WTC11 (cell line): ENCODE results near the gene REEP6. TPM values are rescaled to one million over a fixed set of nuclear protein-coding genes. Genes with fewer than 3 reads are reported as not detected.

Experiments used
- ATF1 ChIP-seq: sonication (generic); formaldehyde crosslinking; IDR thresholded peaks from 2 replicates; pipeline ENCODE4 v1.8.1; 2023; ENCODE audit warnings: mild to moderate bottlenecking, moderate library complexity, missing genetic modification reagents
- ESRRA ChIP-seq: sonication (generic); formaldehyde crosslinking; IDR thresholded peaks from 2 replicates; pipeline ENCODE4 v1.8.1; 2022; ENCODE audit warnings: mild to moderate bottlenecking, missing genetic modification reagents, borderline replicate concordance
- ETV6 ChIP-seq: sonication (generic); formaldehyde crosslinking; IDR thresholded peaks from 2 replicates; pipeline ENCODE4 v1.8.1; 2022; ENCODE audit warnings: mild to moderate bottlenecking, missing genetic modification reagents
- FOXP1 ChIP-seq: sonication (generic); formaldehyde crosslinking; IDR thresholded peaks from 2 replicates; pipeline ENCODE4 v1.8.0; 2022; ENCODE audit warnings: missing genetic modification reagents, mild to moderate bottlenecking, moderate library complexity, borderline replicate concordance
- NFE2L1 ChIP-seq: sonication (generic); formaldehyde crosslinking; IDR thresholded peaks from 2 replicates; pipeline ENCODE4 v1.8.1; 2023; ENCODE audit warnings: missing genetic modification reagents
- PRRX2 ChIP-seq: fragments of 250-450 bp; sonication (Bioruptor Pico); IDR thresholded peaks from 2 replicates; pipeline ENCODE4 v1.8.0; 2021; ENCODE audit warnings: mild to moderate bottlenecking
- SP1 ChIP-seq: sonication (generic); formaldehyde crosslinking; conservative IDR thresholded peaks from 2 replicates; pipeline ENCODE4 v1.8.1; 2022; ENCODE audit warnings: missing genetic modification reagents
- TEAD4 ChIP-seq: sonication (generic); formaldehyde crosslinking; IDR thresholded peaks from 2 replicates; pipeline ENCODE4 v1.8.0; 2022; ENCODE audit warnings: mild to moderate bottlenecking, missing genetic modification reagents
- TP53 ChIP-seq: sonication (generic); formaldehyde crosslinking; IDR thresholded peaks from 2 replicates; pipeline ENCODE4 v1.8.1; 2023; ENCODE audit warnings: mild to moderate bottlenecking, missing genetic modification reagents
- ZNF138 ChIP-seq: sonication (generic); formaldehyde crosslinking; conservative IDR thresholded peaks from 2 replicates; pipeline ENCODE4 v1.8.1; 2022; ENCODE audit warnings: mild to moderate bottlenecking, moderate library complexity, missing genetic modification reagents
- ZNF416 ChIP-seq: fragments of 250-450 bp; sonication (Bioruptor Pico); IDR thresholded peaks from 2 replicates; pipeline ENCODE4 v1.9.0; 2021; ENCODE audit warnings: mild to moderate bottlenecking, inconsistent platforms
- total RNA-seq: library from RNA; stranded (reverse); gene quantifications from 3 replicates; pipeline ENCODE4 v1.2.3, GENCODE V29; 2021
- TF ChIP-seq, protein P1 (sequence below): fragments of 250-450 bp; sonication (Bioruptor Pico); IDR thresholded peaks from 2 replicates; pipeline ENCODE4 v1.9.0; 2021; ENCODE audit warnings: mild to moderate bottlenecking, borderline replicate concordance
- TF ChIP-seq, protein P2 (sequence below): sonication (generic); formaldehyde crosslinking; IDR thresholded peaks from 2 replicates; pipeline ENCODE4 v1.8.0; 2023; ENCODE audit warnings: mild to moderate bottlenecking, missing genetic modification reagents
- TF ChIP-seq, protein P3 (sequence below): sonication (generic); formaldehyde crosslinking; IDR thresholded peaks from 2 replicates; pipeline ENCODE4 v1.8.1; 2022; ENCODE audit warnings: mild to moderate bottlenecking, moderate library complexity, missing genetic modification reagents
- TF ChIP-seq, protein P4 (sequence below): sonication (generic); formaldehyde crosslinking; IDR thresholded peaks from 2 replicates; pipeline ENCODE4 v1.8.0; 2022; ENCODE audit warnings: mild to moderate bottlenecking, missing genetic modification reagents
- TF ChIP-seq, protein P5 (sequence below): fragments of 250-450 bp; sonication (Bioruptor Pico); IDR thresholded peaks from 2 replicates; pipeline ENCODE4 v2.1.2; 2022; ENCODE audit warnings: mild to moderate bottlenecking, moderate library complexity
- TF ChIP-seq, protein P6 (sequence below): sonication (generic); formaldehyde crosslinking; IDR thresholded peaks from 2 replicates; pipeline ENCODE4 v1.8.1; 2023; ENCODE audit warnings: mild to moderate bottlenecking, missing genetic modification reagents, moderate library complexity
- TF ChIP-seq, protein P7 (sequence below): sonication (generic); formaldehyde crosslinking; IDR thresholded peaks from 2 replicates; pipeline ENCODE4 v1.8.1; 2023; ENCODE audit warnings: mild to moderate bottlenecking, moderate library complexity, missing genetic modification reagents

Gene REEP6
- total RNA-seq, 1 experiment from 2014 or later: 17.0 TPM

DNA sequence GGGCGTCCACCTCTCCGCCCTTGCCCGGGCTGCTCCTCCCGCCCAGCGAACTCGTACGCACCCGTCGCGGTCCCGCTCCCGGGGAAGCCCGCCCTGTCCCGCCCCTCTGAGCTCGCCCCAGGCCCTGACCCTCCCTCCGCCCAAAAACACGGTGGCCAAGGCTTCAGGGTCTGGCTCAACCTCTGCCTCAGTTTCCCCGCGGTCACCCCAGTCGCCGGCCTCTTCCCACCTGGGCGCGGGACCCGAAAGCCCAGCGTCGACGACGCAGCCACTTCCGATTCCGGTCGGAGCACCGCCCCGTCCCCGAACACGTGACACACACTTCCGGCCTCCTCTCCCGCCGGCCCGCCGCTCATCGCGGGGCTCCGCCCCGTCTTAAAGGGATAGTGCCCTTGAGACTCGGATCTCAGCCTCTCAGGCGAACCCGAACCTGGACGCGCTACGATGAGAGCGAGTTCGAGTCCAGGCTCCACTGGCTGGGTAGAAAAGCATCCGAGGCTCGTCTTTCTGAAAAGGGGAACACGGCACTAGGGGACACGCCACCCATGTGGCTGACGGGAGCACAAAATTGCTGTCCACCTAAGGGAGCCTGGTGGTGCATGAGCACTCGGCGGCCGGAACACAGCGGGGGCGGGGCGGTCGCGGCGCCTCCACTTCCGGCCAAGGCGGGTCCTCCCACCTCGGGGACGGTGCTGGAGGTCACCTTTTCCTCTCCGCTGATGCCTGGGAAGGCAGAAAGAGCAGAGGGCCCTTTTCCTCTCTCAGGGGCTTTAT lies 11.9 kb upstream of the REEP6 start, which contains the start of gene C19orf25 (continued):
- TF ChIP-seq, protein P1, sequence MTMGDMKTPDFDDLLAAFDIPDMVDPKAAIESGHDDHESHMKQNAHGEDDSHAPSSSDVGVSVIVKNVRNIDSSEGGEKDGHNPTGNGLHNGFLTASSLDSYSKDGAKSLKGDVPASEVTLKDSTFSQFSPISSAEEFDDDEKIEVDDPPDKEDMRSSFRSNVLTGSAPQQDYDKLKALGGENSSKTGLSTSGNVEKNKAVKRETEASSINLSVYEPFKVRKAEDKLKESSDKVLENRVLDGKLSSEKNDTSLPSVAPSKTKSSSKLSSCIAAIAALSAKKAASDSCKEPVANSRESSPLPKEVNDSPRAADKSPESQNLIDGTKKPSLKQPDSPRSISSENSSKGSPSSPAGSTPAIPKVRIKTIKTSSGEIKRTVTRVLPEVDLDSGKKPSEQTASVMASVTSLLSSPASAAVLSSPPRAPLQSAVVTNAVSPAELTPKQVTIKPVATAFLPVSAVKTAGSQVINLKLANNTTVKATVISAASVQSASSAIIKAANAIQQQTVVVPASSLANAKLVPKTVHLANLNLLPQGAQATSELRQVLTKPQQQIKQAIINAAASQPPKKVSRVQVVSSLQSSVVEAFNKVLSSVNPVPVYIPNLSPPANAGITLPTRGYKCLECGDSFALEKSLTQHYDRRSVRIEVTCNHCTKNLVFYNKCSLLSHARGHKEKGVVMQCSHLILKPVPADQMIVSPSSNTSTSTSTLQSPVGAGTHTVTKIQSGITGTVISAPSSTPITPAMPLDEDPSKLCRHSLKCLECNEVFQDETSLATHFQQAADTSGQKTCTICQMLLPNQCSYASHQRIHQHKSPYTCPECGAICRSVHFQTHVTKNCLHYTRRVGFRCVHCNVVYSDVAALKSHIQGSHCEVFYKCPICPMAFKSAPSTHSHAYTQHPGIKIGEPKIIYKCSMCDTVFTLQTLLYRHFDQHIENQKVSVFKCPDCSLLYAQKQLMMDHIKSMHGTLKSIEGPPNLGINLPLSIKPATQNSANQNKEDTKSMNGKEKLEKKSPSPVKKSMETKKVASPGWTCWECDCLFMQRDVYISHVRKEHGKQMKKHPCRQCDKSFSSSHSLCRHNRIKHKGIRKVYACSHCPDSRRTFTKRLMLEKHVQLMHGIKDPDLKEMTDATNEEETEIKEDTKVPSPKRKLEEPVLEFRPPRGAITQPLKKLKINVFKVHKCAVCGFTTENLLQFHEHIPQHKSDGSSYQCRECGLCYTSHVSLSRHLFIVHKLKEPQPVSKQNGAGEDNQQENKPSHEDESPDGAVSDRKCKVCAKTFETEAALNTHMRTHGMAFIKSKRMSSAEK (CRISPR knock-in tag): no peak
- TF ChIP-seq ZNF138 (CRISPR knock-in tag) (no peak; the same call in 1 of the 2 replicates), ZNF416 (0 out of 2 replicates have a peak, but pooled peaks have one; percentile 37), TP53 (CRISPR knock-in tag) (0 out of 2 replicates have a peak, but pooled peaks have one; percentile 31), ETV6 (CRISPR knock-in tag) (peak; percentile 40), TEAD4 (CRISPR knock-in tag) (no peak), NFE2L1 (CRISPR knock-in tag) (no peak), ESRRA (CRISPR knock-in tag) (peak; percentile 59; the same call in 1 of the 2 replicates), SP1 (CRISPR knock-in tag) (peak; percentile 93), ATF1 (CRISPR knock-in tag) (0 out of 2 replicates have a peak, but pooled peaks have one; percentile 48), FOXP1 (CRISPR knock-in tag) (peak; percentile 34; the same call in 1 of the 2 replicates), PRRX2 (CRISPR knock-in tag) (no peak)
- TF ChIP-seq, protein P2, sequence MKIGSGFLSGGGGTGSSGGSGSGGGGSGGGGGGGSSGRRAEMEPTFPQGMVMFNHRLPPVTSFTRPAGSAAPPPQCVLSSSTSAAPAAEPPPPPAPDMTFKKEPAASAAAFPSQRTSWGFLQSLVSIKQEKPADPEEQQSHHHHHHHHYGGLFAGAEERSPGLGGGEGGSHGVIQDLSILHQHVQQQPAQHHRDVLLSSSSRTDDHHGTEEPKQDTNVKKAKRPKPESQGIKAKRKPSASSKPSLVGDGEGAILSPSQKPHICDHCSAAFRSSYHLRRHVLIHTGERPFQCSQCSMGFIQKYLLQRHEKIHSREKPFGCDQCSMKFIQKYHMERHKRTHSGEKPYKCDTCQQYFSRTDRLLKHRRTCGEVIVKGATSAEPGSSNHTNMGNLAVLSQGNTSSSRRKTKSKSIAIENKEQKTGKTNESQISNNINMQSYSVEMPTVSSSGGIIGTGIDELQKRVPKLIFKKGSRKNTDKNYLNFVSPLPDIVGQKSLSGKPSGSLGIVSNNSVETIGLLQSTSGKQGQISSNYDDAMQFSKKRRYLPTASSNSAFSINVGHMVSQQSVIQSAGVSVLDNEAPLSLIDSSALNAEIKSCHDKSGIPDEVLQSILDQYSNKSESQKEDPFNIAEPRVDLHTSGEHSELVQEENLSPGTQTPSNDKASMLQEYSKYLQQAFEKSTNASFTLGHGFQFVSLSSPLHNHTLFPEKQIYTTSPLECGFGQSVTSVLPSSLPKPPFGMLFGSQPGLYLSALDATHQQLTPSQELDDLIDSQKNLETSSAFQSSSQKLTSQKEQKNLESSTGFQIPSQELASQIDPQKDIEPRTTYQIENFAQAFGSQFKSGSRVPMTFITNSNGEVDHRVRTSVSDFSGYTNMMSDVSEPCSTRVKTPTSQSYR (CRISPR knock-in tag): 0 out of 2 replicates have a peak, but pooled peaks have one; percentile 14
- TF ChIP-seq, protein P3, sequence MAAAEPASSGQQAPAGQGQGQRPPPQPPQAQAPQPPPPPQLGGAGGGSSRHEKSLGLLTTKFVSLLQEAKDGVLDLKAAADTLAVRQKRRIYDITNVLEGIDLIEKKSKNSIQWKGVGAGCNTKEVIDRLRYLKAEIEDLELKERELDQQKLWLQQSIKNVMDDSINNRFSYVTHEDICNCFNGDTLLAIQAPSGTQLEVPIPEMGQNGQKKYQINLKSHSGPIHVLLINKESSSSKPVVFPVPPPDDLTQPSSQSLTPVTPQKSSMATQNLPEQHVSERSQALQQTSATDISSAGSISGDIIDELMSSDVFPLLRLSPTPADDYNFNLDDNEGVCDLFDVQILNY (CRISPR knock-in tag): peak; percentile 48; the same call in 1 of the 2 replicates
- TF ChIP-seq, protein P4, sequence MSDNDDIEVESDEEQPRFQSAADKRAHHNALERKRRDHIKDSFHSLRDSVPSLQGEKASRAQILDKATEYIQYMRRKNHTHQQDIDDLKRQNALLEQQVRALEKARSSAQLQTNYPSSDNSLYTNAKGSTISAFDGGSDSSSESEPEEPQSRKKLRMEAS (CRISPR knock-in tag): peak; percentile 84
- TF ChIP-seq, protein P5, sequence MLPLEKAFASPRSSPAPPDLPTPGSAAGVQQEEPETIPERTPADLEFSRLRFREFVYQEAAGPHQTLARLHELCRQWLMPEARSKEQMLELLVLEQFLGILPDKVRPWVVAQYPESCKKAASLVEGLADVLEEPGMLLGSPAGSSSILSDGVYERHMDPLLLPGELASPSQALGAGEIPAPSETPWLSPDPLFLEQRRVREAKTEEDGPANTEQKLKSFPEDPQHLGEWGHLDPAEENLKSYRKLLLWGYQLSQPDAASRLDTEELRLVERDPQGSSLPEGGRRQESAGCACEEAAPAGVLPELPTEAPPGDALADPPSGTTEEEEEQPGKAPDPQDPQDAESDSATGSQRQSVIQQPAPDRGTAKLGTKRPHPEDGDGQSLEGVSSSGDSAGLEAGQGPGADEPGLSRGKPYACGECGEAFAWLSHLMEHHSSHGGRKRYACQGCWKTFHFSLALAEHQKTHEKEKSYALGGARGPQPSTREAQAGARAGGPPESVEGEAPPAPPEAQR (CRISPR knock-in tag): no peak
- TF ChIP-seq, protein P6, sequence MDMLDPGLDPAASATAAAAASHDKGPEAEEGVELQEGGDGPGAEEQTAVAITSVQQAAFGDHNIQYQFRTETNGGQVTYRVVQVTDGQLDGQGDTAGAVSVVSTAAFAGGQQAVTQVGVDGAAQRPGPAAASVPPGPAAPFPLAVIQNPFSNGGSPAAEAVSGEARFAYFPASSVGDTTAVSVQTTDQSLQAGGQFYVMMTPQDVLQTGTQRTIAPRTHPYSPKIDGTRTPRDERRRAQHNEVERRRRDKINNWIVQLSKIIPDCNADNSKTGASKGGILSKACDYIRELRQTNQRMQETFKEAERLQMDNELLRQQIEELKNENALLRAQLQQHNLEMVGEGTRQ (CRISPR knock-in tag): peak; percentile 97
- TF ChIP-seq, protein P7, sequence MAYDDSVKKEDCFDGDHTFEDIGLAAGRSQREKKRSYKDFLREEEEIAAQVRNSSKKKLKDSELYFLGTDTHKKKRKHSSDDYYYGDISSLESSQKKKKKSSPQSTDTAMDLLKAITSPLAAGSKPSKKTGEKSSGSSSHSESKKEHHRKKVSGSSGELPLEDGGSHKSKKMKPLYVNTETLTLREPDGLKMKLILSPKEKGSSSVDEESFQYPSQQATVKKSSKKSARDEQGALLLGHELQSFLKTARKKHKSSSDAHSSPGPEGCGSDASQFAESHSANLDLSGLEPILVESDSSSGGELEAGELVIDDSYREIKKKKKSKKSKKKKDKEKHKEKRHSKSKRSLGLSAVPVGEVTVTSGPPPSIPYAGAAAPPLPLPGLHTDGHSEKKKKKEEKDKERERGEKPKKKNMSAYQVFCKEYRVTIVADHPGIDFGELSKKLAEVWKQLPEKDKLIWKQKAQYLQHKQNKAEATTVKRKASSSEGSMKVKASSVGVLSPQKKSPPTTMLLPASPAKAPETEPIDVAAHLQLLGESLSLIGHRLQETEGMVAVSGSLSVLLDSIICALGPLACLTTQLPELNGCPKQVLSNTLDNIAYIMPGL: 0 out of 2 replicates have a peak, but pooled peaks have one; percentile 50
